ENCODE measurements around the gene TTC23.

- TF ChIP-seq POLR2A (IDR thresholded peaks at IDR 0.05) (no peak), CTCF (IDR thresholded peaks at IDR 0.05) (no peak)
Measured at GRCh38 chr15:99228120-99228770, 21.1 kb downstream of the TTC23 start.
